Measurements from ENCODE around the gene TMEM81.

GRCh38 chr1:205047764-205048231 lies 36.5 kb downstream of the TMEM81 start:
- no peak for TF ChIP-seq EZH2phosphoT487 (IDR thresholded peaks at IDR 0.05; ENCODE audit: insufficient read depth, low read depth)
- no peak for TF ChIP-seq EZH2 (IDR thresholded peaks at IDR 0.05; ENCODE audit: insufficient read depth, poor library complexity, severe bottlenecking)

All from GM23248 (cell line).